Brain microvascular endothelial cell (primary cell): ENCODE results near the gene LIPI.
"Not testable (repeated sequence)": the region's sequence is repeated elsewhere in the genome, so short reads cannot be mapped to it uniquely, and the experiment has no call there.

Experiments
- DNase-seq: peaks from one replicate; pipeline ENCODE4 v3.0.0-alpha.2; 2020
- H3K27ac ChIP-seq: fragments of 250-450 bp; sonication (Bioruptor Pico); 2 replicates; pipeline ENCODE4 v1.5.1; 2020; ENCODE audit warnings: mild to moderate bottlenecking, moderate library complexity
- H3K27me3 ChIP-seq: fragments of 250-450 bp; sonication (Bioruptor Pico); replicated peaks from 2 replicates; pipeline ENCODE4 v1.5.1; 2020; ENCODE audit warnings: mild to moderate bottlenecking
- H3K36me3 ChIP-seq: fragments of 250-450 bp; sonication (Bioruptor Pico); replicated peaks from 2 replicates; pipeline ENCODE4 v1.5.1; 2020; ENCODE audit warnings: mild to moderate bottlenecking
- H3K4me3 ChIP-seq: 2 replicates; pipeline ENCODE4 v1.5.1; 2011; ENCODE audit warnings: low read depth, mild to moderate bottlenecking, control low read depth, low read length, moderate library complexity
- in situ Hi-C: cut with HindIII; loops from 2 replicates; pipeline ENCODE4 v1.10.0; 2017; ENCODE audit warnings: low sequenced_read_pairs, low pct_ligation_motif_present
- TF ChIP-seq, protein P1 (sequence below): IDR thresholded peaks from 2 replicates; pipeline ENCODE4 v1.5.1; 2011; ENCODE audit warnings: low read depth, mild to moderate bottlenecking, moderate library complexity, low read length, control low read depth, inconsistent platforms; ENCODE audit errors: missing control alignments

The LIPI gene

DNA sequence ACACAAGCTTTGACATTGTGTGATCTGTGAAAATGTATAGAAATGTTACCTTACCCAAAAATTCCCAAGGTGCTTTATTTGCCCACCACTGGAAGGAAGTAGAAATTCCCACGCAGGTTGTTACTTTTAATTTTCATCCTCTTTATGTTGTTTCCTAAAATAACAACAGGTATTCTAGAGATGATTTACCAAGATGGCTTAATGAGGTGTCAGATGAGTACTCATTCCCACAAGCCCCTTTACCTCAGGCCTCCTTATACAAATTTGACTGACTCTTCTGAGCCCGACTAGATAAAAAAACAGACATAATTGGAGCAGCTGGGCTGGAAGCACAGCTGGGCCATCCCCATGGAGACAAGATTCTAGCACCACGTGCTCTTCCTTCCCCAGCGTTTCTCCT lies 114.6 kb downstream of the LIPI start:
- in situ Hi-C loops = no loop called here

DNA sequence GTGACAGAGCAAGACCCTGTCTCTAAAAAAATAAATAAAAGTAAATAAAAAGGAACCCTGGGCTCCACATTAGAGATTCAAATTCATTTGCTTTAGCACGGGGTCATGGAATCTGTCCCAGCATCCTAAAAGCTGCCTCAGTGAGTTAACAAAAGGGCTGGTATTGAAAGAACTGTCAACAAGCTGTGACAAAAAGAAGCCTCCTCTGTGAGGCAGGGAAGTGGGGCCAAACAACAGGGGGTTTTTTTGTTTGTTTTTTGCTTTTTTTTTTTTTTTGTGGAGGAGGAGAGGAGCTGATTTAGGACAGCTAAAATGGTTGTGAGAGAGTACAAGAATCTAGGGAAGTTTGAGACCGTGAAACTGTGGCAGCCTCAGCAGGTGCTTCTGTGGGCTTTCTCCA lies 115.7 kb downstream of the LIPI start:
- Histone ChIP-seq H3K27ac (no peak overlapping the region), H3K27me3 (no peaks in the 10 kb centered on the region), H3K36me3 (no peaks in the 10 kb centered on the region), H3K4me3 (no peak overlapping the region)
- in situ Hi-C loops = no loop called here
- DNase-seq = no peak
- TF ChIP-seq, protein P1, sequence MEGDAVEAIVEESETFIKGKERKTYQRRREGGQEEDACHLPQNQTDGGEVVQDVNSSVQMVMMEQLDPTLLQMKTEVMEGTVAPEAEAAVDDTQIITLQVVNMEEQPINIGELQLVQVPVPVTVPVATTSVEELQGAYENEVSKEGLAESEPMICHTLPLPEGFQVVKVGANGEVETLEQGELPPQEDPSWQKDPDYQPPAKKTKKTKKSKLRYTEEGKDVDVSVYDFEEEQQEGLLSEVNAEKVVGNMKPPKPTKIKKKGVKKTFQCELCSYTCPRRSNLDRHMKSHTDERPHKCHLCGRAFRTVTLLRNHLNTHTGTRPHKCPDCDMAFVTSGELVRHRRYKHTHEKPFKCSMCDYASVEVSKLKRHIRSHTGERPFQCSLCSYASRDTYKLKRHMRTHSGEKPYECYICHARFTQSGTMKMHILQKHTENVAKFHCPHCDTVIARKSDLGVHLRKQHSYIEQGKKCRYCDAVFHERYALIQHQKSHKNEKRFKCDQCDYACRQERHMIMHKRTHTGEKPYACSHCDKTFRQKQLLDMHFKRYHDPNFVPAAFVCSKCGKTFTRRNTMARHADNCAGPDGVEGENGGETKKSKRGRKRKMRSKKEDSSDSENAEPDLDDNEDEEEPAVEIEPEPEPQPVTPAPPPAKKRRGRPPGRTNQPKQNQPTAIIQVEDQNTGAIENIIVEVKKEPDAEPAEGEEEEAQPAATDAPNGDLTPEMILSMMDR = no peak

More for the DNA sequence above, 114.6 kb downstream of the LIPI start:
- no peaks in the 10 kb centered on the region for H3K36me3 ChIP-seq
- no peaks in the 10 kb centered on the region for H3K27me3 ChIP-seq
- no peak overlapping the region for H3K27ac ChIP-seq
- TF ChIP-seq, protein P1 = no peak
- no peak overlapping the region for H3K4me3 ChIP-seq
- DNase-seq = no peak

DNA sequence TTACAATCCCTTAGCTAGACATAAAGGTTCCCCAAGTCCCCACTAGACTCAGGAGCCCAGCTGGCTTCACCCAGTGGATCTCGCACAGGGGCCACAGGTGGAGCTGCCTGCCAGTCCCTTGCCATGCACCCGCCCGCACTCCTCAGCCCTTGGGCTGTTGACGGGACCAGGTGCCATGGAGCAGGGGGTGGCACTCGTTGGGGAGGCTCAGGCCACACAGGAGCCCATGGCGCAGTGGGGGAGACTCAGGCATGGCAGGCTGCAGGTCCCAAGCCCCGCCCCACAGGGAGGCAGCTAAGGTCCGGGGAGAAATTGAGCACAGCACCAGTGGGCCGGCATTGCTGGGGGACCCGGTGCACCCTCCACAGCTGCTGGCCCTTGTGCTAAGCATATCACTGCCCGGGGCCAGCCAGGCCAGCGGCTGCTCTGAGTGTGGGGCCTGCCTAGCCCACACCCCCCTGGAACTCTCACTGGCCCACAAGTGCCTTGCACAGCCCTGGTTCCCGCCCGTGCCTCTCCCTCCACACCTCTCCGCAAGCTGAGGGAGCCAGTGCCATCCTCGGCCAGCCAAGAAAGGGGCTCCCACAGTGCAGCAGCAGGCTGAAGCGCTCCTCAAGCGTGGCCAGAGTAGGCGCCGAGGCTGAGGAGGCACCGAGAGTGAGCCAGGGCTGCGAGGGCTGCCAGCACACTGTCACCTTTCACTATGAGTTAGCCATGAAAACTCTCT lies 117.8 kb downstream of the LIPI start:
- Histone ChIP-seq H3K36me3 (no peaks in the 10 kb centered on the region), H3K27me3 (no peaks in the 10 kb centered on the region), H3K4me3 (no peak overlapping the region), H3K27ac (no peak overlapping the region)
- DNase-seq = no peak
- TF ChIP-seq, protein P1 = no peak
- in situ Hi-C loops = no loop called here

DNA sequence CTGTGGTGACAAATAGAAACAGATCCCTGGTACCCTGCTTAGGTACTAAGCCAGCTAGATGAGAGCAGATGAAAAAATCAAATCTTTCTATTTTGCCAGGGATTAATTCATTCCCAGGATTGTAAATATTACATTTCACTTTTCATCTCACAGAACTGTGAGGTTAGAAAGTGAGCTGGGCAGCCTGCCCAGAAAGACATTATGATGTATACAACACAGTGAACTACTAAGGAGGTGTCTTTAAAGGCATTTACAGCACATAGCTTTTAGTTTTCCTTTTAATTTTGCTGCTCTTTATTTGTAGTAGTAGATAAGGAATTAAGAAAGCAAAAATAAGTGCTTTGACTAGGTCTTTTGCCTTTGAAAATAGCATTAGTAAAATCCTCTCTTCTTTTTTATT lies 120.6 kb downstream of the LIPI start:
- H3K36me3 ChIP-seq, H3K27me3 ChIP-seq, H3K27ac ChIP-seq, in situ Hi-C loops, H3K4me3 ChIP-seq: not testable (repeated sequence)
- peak; percentile 7 for DNase-seq

DNA sequence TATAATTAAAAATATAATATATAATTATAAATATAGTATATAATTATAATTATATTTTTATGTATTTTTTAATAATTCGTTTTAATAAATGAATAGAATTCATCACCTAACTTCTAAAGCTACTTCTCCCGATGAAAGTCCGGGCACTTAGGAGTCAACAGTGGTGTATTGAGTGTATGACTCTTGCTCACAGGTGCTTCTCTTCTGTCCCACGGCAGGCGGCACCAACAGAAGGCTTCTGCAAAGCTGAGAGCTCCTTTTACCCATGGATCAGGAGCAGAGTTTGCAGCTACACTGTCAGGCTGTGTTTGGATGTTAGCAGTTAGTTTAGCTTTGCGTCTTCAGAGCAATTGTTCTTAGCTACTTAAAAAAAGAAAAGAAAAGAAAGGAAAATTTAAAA lies 122.4 kb downstream of the LIPI start:
- DNase-seq = no peak
- Histone ChIP-seq H3K27me3 (no peaks in the 10 kb centered on the region), H3K36me3 (no peaks in the 10 kb centered on the region), H3K4me3 (no peak overlapping the region), H3K27ac (no peak overlapping the region)
- in situ Hi-C loops = no loop called here
- TF ChIP-seq, protein P1 = no peak

DNA sequence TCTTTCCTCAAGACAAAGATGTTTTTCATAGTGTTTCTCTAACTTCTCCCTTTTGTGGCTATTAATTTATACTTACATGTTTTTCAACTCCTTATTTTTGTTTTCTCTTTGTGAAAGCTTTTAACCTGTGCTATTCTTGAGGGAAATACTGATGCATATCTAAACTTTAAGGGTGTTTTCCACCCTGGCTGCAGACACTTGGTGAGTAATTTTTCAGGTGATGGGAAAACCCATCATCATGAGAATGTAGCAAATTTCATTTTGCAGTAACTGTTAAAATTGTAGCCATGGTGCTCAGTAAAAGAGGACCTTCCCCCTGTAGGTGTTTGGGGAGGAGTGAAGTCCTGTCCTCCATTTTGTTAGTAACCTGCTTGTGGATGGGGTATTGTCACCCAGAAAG lies 124.2 kb downstream of the LIPI start:
- Histone ChIP-seq H3K36me3 (no peaks in the 10 kb centered on the region), H3K4me3 (no peak overlapping the region), H3K27me3 (no peaks in the 10 kb centered on the region), H3K27ac (no peak overlapping the region)
- TF ChIP-seq, protein P1 = no peak
- in situ Hi-C loops = no loop called here
- no peak for DNase-seq
